ENCODE measurements around the gene COG1.
A peak's percentile ranks its signal among the peaks of the same experiment; 100 is the strongest.

The COG1 gene

DNA sequence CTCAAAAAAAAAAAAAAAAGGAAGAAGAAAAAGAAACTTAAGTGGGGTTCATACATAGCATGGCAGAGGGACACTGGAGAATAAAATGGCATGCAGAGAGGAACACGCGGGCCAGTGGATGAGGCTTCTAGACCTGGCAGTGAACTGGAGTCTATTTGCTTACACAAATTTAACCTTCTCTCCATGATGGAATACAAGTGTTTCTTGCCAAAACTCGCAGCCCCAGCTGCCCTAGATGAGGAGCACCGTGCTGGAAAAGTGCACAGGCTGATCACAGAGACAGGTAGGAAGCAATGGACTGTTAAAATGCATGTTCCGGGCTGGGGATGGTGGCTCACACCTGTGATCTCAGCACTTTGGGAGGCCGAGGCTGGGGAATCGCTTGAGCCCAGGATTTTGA, 18.7 kb upstream of the COG1 start:
- DNase-seq = no peak

DNA sequence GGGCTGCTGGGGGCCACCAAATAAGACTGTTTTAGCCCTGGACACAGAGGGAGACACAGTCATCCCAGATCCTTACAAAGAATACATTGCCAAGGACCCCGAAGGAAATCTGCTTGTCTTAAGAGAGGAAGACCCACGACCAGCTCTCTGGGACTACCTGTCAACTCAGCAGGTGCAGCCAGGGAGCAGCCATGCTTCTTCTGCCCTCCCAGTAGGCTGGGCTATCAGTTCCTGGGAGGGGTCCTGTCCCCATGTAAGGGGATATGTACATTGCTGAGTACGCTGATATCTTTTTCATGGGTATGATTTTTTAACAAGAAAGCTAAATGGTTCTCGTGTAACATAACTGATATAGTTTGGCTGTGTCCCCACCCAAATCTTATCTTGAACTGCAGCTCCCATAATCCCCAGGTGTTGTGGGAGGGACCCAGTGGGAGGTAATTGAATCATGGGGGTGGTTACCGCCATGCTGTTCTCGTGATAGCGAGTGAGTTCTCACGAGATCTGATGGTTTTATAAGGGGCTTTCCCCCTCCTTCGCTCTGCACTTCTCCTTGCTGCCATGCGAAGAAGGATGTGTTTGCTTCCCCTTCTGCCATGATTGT, 16.8 kb upstream of the COG1 start:
- no peak for DNase-seq

DNA sequence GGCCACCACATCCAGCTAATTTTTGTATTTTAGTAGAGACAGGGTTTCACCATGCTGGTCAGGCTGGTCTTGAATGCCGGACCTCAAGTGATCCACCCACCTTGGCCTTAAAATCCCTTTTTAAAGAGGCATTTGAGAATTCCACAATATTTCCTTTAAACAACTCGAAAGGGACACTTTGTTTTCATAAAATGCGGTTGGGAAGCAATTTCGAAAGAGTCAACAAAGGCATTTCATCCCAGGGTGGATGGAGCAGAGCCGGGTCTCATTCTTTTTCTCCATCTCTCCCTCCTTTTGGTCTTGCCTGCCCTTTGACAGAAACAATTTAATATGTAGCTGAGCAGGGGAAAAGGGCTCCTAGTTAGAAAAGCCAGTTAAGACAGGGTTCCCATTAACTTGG, 13.5 kb upstream of the COG1 start:
- no peak for DNase-seq

DNA sequence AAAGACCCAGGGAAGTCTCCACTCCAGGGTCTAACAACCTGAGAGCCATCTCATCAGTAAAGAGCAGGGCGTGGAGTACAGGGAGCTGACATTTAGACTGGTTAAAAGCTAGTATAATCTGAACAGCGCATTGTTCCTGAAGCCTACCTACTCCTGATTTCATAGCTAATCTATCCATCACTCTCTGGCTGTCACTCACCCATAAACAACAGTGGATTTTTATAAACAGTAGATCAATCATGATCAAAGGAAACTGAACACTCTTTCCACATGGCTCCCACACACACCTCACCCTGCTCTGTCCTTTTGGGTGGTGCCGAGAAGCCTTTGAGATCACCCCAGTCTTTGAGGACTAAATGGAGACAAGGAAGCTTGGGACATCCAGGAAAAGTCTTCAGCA, 13.0 kb upstream of the COG1 start:
- DNase-seq = no peak

DNA sequence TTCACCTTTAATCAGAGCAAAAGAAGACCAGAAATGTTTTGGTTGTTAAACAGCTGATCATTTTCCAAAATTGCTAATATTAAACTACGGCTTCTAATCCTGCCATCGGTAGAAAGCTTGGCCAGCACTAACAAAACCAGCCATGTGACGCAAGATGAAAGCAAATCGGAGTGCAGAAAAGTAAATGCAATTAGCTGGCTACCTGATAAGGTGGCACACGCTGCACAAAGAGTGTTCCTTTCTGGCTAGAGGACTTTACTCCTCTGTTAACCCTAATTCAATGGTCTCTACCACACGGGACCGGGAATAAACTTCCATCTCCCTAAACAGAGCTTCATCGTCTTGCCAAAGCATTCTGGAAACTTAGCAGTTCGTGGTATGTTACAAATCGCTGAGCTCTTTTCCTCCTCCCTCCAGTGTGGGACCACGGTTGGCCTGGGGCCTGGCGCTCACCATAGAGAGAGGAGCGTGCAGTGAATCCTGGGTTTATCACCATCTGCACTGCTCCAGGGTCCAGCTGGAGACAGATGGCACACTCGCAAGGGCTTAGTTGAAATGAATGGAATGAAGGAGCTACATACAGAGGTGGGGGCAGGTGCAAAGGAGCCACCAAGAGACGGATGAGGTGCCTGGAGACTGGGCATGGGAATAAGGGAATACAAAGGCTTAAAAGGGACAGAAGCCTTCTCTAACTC, 10.1 kb upstream of the COG1 start:
- no peak for DNase-seq

DNA sequence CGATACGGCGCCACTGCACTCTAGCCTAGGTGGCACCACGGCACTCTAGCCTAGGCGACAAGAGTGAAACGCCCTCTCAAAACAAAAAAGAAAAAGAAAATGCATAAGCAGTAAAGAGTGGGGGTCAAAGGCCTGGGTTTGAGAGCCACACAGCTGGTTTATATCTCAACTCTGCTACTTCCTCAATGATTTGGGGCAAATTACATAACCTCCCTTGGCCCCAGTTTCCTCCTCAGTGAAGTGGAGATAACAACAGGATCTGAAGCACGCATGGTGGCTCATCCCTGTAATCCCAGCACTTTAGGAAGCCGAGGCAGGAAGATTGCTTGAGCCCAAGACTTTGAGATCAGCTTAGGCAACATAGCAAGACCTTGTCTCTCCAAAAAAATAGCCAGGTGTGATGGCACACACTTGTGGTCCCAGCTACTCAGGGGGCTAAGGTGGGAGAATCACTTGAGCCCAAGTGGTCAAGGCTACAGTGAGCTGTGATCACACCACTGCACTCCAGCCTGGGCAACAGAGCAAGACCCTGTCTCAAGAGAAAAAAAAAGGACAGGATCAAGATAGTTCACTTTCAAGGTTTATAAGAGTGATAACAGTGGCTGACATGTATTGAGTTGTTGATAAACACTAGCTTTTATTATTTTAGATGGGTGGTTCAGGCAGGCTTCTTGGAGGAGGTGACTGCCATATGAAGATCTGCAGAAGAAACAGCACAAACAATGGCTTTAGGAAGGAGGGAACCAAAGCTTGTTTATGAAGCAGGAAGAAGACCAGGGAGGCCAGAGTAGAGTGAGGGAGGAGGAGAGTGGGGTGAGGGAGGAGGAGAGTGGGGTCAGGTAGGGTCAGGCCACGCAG, 8.5 kb upstream of the COG1 start:
- no peak for DNase-seq

DNA sequence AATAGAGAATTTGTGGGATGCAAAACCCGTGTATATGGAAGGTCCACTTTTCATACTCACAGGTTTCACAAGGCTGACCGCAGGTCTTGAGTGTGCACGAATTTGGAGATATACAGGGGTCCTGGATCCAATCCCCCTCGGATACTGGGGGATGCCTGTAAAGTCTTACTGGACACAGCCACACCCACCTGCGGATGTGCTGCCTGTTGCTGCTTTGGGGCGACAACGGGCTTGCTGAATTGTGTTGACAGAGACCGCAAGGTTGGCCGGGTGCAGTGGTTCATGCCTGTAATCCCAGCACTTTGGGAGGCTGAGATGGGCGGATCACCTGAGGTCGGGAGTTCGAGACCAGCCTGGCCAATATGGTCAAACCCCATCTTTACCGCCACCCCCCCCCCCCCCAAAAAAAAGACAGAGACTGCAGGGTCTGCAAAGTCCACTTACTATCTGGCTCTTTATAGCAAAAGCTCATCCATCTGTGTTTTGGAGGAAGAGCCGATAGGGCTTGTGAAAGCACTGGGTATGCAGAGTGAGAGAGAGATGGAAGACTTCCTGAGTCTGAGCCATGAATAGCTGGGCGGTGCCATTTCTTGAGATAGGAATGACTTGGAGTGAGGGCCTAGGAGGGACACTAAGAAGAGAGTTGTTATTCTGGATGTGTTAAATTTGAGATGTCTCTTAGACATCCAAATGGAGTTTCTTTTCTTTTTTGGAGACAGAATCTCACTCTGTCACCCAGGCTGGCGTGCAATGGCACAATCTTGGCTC, 6.4 kb upstream of the COG1 start:
- no peak for DNase-seq

DNA sequence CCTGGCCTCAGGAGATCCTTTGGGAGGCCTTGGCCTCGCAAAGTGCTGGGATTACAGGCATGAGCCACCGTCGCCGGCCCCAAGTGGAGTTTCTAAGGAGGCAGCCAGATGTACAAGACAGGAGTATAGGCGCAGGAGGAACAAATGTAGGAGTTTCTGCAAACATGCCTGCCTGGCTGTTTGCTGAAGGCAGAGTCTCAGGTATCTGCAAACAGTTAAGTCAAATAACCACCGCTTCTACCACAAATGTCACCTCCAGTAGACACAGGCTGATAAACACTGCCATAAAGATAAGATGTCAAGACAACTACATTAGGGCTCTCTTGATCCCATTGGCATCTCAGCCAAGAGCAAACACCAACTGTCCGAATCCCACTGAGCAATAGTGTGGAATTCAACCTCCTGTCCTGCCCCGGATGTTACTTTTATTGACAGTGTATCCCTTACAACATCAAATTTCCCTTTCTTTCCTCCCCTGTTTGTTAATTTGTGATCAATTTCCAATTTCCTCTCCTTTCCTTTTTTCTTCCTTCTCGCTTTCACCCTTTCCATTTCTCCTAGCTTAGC, 5.6 kb upstream of the COG1 start:
- peak; percentile 36 for DNase-seq

DNA sequence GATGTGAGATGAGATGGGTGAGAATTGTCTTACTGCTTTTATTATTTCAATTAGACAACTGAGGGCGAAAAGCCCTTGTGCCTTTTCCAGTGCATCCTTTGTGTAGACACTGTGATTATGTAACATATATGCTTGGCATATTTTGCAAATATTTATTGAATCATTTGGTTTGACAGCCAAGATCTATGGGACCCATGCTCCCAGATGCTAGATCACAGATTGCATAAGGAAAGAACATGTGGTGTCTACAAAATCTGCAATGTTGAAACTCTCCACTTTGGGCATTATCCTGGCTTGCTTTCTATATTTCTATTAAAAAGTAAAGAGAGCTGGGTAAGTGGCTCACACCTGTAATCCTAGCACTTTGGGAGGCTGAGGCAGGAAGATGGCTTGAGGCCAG, 4.8 kb upstream of the COG1 start:
- DNase-seq = no peak

DNA sequence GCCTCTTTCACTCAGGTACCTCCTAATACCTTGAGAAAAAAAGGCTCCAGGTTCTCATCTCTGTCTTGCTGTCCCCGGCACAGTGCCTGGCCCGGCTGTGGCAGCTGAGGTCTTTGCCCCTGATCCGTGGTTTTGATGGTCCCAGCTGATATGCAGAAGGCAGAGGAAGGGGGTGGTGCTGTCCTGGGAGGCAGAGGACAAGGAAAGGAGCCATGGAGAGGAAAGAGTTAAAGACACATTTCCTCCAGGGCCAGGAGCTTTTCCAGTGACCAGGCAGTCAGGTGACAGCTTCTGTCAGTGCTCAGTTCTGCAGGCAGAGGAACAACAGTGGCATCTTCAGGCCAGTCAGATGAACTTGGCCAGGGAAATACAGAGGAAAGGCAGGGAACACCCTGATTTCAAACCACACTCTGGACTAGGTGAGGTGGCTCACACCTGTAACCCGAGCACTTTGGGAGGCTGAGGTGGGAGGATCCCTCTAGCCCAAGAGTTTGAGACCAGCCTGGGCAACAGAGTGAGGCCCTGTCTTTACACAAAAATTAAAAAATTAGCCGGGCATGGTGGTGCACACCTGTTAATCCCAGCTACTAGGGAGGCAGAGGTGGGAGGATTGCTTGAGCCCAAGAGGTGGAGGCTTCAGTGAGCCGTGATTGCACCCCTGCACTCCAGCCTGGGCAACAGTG, 3.3 kb upstream of the COG1 start:
- peak; percentile 28 for DNase-seq

DNA sequence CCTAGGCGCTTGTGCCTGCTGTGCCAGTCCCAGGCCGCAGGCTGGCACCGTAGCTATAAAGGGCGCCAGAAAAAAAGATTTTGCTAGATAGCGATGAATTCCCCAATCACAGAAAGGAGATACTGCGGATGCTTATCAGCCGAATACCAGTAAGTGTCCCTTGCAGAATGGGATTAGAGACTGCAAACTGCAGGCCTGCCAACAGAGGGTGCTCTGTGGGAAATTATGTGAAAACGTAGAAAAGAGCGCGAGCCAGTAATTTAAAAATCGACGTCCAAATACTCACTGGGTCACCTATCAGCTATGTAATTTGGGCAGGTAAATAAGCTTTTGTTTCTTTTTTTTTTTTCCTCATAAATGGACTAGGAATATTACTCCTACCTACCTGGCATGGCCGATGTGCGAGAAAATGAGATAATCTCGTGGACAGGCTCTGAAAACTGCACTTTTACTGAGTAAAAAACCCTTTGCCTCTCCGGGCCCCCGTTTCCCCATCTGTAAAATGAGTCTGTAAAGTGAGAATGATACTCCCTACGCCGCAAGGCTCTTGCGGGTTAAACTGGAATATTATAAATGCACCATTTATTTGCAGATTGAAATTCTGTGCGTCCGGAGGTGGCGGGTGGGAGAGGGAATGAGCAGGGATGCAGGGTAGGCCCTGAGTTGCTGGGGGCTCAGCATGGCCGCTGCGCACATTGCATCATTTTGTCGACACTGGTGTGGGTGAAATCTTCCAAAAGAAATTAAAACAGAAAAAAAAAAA, 1.2 kb upstream of the COG1 start:
- DNase-seq = peak; percentile 56

DNA sequence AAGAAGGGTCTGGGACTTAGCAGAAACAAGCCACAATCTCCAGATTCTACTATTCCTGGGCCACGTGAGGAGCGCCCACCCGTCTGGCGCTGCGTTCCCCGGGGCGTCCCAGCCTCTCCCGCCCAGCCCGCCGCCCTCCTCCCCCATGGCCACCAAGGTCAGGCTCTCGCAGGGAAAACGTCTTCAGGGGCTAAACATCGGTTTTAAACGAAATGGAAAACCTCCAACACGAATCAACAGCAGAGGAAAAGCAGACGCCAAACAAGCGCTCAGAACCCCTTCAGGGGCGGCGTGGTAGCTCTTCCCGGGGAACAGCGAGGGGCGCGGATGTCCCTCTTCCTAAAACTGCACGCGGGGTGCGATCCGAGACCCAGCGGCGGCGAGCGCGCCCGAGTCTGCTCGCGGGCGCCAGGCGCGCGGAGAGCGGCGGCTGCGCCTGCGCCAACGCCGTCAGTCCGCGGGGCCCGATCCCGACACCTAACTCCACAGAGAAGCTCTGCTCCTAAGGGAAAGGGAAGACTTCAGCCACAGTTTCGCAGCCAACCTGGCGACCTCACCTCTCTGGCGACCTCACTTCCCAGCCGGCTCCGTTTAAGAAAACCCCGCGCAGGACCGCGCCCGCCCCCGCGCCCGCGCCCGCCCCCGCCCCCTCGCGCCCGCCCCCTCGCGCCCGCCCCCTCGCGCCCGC, 505 bp upstream of the COG1 start:
- DNase-seq = peak; percentile 64

DNA sequence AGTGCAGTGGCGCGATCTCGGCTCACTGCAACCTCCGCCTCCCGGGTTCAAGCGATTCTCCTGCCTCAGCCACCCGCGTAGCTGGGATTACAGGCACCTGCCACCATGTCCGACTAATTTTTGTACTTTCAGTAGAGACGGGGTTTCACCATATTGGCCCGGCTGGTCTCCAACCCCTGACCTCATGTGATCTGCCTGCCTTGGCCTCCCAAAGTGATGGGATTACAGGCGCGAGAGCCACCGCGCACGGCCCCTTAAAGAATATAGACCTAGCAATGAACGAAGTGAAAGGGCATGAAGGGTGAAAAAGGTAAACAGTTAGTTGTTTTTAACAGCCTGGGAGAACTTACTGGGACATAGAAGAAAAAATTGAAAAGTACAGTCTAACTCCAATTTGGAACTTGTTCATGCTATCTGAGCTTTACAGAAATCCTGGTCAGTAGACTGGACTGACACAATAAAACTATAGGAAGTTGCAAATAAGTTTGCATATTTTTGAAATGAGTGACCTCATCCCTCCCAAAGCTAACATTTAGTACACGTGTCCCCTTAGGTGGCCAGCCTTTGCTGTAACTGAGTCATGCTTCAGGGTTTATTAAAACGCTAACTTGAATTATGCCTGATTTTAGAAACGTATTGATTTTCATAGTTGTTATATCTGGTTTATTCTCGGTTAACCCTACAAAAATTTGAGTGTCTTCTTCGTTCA, 1.8 kb downstream of the COG1 start:
- no peak for DNase-seq

DNA sequence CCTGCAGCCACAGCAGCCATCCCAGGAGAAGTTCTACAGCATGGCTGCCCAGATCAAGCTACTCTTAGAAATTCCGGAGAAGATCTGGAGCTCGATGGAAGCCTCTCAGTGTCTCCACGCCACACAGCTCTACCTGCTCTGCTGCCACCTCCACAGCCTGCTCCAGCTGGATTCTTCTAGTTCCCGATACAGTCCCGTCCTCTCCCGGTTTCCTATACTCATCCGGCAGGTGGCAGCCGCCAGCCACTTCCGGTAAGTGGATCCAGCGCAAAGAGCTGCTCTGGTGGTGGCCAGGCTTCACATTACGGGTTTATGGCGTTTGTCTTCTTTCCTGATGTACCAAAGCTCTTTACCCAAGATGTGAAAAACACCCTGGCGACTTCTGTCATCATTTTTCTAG, 3.6 kb downstream of the COG1 start:
- peak; percentile 83 for DNase-seq

DNA sequence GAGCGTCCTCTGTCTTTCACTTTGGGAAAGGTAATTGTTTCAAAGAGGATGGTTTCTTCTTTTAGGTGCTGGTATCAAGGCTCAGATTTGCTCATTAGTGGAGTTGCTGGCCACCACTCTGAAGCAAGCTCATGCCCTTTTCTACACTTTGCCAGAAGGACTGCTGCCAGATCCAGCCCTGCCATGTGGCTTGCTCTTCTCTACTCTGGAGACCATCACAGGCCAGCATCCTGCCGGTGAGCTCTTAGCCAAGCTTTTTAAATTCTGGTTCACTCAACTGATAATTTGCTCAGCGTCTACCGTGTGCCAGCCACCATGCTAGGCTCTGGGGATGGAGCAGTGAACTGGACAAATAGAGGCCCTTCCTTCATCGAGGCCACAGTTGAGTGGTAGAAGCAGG, 4.3 kb downstream of the COG1 start:
- no peak for DNase-seq

DNA sequence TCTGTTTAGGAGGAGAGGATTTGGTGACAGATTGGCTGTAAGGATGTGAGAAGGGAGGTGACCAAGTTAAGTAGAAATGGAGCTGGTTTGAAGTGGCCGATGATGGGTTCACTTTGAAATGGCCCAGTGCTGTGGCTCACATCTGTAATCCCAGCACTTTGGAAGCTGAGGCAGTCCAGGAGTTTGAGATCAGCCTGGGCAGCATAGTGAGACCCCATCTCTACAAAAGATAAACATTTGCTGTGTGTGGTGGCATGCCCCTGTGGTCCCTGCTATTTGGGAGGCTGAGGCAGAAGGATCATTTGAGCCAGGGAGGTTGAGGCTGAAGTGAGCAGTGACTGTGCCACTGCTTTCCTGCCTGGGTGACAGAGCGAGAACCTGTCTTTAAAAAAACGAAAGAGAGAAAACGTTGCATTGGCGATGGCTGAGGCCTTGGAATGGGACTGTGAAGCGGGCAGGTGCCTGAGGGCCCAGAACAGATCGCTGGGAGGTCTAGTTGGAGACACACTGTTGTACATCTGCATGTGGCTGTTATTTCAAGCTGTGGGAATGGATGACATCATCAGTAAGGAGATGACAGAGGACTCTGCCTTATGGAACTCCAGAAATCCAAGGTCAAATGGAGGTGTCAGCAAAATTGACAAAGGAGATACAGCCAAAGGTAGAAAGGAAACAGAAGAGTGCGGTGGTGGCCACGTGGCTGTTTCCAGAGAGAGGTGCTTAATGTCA, 5.5 kb downstream of the COG1 start:
- no peak for DNase-seq

DNA sequence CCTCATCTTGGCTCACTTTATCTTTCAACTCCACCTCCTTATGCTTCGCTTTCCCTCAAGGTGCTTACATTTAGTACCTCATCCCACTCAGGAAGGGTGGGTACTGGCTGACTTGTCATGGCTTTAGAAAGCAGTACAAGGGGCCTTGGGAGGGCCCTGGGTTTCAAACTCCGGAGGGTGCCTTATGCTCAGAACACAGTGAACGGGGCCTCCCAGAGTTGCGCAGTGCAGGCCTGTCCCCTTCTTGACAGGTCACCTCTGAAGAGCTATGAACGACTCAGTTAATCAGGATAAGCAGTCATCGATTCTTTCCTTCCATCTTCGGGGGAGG, 6.0 kb downstream of the COG1 start:
- DNase-seq = no peak

DNA sequence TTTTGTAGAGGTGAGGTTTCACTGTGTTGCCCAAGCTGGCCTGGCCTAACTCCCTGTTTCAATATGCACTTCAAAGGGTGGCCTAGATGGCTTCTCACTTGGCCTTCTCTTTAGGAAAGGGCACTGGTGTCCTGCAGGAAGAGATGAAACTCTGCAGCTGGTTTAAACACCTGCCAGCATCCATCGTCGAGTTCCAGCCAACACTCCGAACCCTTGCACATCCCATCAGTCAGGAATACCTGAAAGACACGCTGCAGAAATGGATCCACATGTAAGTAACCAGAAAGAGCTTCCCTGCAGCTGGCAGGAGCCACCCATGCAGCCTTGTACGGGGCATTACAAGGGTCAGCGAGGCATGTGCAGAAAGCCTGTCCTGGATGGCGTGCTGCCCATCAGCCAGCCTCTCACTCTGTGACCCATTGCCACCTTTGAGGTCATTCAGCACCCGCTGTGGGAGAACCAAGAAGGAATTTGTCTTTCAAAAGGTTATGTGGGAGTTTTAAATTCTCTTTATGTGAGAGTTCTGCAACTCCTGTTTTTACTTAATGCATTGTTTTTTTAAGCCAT, 7.0 kb downstream of the COG1 start:
- no peak for DNase-seq

DNA sequence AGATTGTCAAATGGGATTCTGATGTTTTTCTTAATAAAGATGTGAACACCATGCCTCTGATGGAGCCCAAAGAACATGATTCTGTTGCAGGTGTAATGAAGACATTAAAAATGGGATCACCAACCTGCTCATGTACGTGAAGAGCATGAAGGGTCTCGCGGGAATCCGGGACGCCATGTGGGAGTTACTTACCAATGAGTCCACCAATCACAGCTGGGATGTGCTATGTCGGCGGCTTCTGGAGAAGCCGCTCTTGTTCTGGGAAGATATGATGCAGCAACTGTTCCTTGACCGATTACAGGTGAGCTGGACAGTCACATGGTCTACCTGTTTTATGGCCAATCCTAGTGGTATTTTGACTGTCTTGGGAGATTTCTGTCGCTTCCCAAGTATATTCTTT, 7.6 kb downstream of the COG1 start:
- DNase-seq = no peak
